Measurements from ENCODE around the gene PTPRB. TPM values are rescaled to one million over a fixed set of nuclear protein-coding genes. Genes with fewer than 3 reads are reported as not detected.

The PTPRB gene
- total RNA-seq, 1 experiment from 2014 or later = 1.9 TPM

DNA sequence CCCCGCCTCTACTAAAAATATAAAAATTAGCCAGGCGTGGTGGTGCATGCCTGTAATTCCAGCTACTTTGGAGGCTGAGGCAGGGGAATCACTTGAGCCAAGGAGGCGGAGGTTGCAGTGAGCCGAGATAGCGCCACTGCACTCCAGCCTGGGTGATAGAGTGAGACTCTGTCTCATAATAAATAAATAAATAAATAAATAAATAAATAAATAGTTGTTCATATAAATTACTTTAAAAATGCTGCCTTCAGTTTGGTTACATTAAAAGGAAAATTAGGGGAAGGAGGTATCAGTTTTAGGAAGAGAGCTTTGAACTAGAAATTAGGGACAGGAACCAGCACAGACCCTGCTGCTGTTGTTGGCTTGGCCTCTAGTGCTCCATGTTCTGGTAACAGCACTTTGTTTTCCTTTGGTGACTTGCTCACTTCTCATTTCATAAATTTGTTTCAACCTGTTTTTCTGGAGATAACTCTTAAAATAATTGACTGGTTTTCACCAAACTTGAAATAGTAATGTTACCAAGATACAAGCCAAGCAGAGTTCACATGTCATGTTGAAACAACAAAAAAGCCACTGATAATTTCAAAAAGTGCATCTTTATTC, 22.9 kb upstream of the PTPRB start:
- H3K27ac ChIP-seq = no peak overlapping the region

GRCh38 chr12:70659077-70659606, 21.9 kb upstream of the PTPRB start:
- no peak for DNase-seq
- Histone ChIP-seq H3K79me2 (ENCODE audit: low read depth) (no peaks in the 10 kb centered on the region), H2AFZ (no peak overlapping the region), H3F3A (ENCODE audit: insufficient read depth, low read depth) (peaks cover 4% of the 10 kb centered on the region; the same call in 1 of the 2 replicates), H3K9me3 (ENCODE audit: insufficient read depth, low read depth) (no peaks in the 10 kb centered on the region), H3K36me3 (ENCODE audit: low read depth) (no peaks in the 10 kb centered on the region), H4K20me1 (ENCODE audit: insufficient read depth) (no peaks in the 10 kb centered on the region), H3K4me1 (replicated peaks; ENCODE audit: insufficient read depth) (peaks cover 18% of the 10 kb centered on the region; the same call in 1 of the 2 replicates), H3K4me2 (no peak overlapping the region), H3K4me3 (no peak overlapping the region), H3K9me2 (ENCODE audit: insufficient read depth) (no peaks in the 10 kb centered on the region), H3K27me3 (ENCODE audit: insufficient read depth, low read depth) (no peaks in the 10 kb centered on the region), H3K27ac (no peak overlapping the region)
- TF ChIP-seq, protein P1, sequence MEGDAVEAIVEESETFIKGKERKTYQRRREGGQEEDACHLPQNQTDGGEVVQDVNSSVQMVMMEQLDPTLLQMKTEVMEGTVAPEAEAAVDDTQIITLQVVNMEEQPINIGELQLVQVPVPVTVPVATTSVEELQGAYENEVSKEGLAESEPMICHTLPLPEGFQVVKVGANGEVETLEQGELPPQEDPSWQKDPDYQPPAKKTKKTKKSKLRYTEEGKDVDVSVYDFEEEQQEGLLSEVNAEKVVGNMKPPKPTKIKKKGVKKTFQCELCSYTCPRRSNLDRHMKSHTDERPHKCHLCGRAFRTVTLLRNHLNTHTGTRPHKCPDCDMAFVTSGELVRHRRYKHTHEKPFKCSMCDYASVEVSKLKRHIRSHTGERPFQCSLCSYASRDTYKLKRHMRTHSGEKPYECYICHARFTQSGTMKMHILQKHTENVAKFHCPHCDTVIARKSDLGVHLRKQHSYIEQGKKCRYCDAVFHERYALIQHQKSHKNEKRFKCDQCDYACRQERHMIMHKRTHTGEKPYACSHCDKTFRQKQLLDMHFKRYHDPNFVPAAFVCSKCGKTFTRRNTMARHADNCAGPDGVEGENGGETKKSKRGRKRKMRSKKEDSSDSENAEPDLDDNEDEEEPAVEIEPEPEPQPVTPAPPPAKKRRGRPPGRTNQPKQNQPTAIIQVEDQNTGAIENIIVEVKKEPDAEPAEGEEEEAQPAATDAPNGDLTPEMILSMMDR (conservative IDR thresholded peaks at IDR 0.05) = no peak
- TF ChIP-seq EZH2 (IDR thresholded peaks at IDR 0.05; ENCODE audit: low read depth) = no peak
- intact Hi-C loops (cut with micrococcal nuclease; ENCODE audit: unreplicated experiment) = no loop called here
- CTCF ChIA-PET = no interaction called here
- POLR2A ChIA-PET (ENCODE audit: unreplicated experiment) = no interaction called here
- no TSS peak for BruUV-seq (replicated peaks)

More for the DNA sequence above, 22.9 kb upstream of the PTPRB start:
- no peaks in the 10 kb centered on the region for H3K36me3 ChIP-seq (ENCODE audit: low read depth)
- H3K4me1 ChIP-seq (replicated peaks; ENCODE audit: insufficient read depth) = peaks cover 18% of the 10 kb centered on the region; the same call in 1 of the 2 replicates
- ChIA-PET CTCF (no interaction called here), POLR2A (ENCODE audit: unreplicated experiment) (no interaction called here)
- H3K79me2 ChIP-seq (ENCODE audit: low read depth) = no peaks in the 10 kb centered on the region
- H3K4me2 ChIP-seq = no peak overlapping the region
- peaks cover 4% of the 10 kb centered on the region; the same call in 1 of the 2 replicates for H3F3A ChIP-seq (ENCODE audit: insufficient read depth, low read depth)
- H3K9me3 ChIP-seq (ENCODE audit: insufficient read depth, low read depth) = no peaks in the 10 kb centered on the region
- BruUV-seq (replicated peaks) = no TSS peak
- H3K27me3 ChIP-seq (ENCODE audit: insufficient read depth, low read depth) = no peaks in the 10 kb centered on the region
- no peak for TF ChIP-seq EZH2 (IDR thresholded peaks at IDR 0.05; ENCODE audit: low read depth)
- TF ChIP-seq, protein P1 (conservative IDR thresholded peaks at IDR 0.05) = no peak
- no peaks in the 10 kb centered on the region for H3K9me2 ChIP-seq (ENCODE audit: insufficient read depth)
- intact Hi-C loops (cut with micrococcal nuclease; ENCODE audit: unreplicated experiment) = no loop called here
- DNase-seq = no peak
- H4K20me1 ChIP-seq (ENCODE audit: insufficient read depth) = no peaks in the 10 kb centered on the region
- no peak overlapping the region for H3K4me3 ChIP-seq
- no peak overlapping the region for H2AFZ ChIP-seq

GRCh38 chr12:70657616-70658286, 20.5 kb upstream of the PTPRB start:
- POLR2A ChIA-PET (ENCODE audit: unreplicated experiment) = no interaction called here

More at GRCh38 chr12:70657616-70658286, 20.5 kb upstream of the PTPRB start:
- Histone ChIP-seq H3K27ac (no peak overlapping the region), H3F3A (ENCODE audit: insufficient read depth, low read depth) (peaks cover 4% of the 10 kb centered on the region; the same call in 1 of the 2 replicates), H3K27me3 (ENCODE audit: insufficient read depth, low read depth) (no peaks in the 10 kb centered on the region), H3K4me1 (replicated peaks; ENCODE audit: insufficient read depth) (peaks cover 18% of the 10 kb centered on the region; the same call in 1 of the 2 replicates), H3K79me2 (ENCODE audit: low read depth) (no peaks in the 10 kb centered on the region), H3K9me2 (ENCODE audit: insufficient read depth) (no peaks in the 10 kb centered on the region), H3K9me3 (ENCODE audit: insufficient read depth, low read depth) (no peaks in the 10 kb centered on the region), H4K20me1 (ENCODE audit: insufficient read depth) (no peaks in the 10 kb centered on the region), H3K4me2 (no peak overlapping the region), H3K36me3 (ENCODE audit: low read depth) (no peaks in the 10 kb centered on the region), H2AFZ (no peak overlapping the region), H3K4me3 (no peak overlapping the region)
- no peak for DNase-seq
- intact Hi-C loops (cut with micrococcal nuclease; ENCODE audit: unreplicated experiment) = no loop called here
- BruUV-seq (replicated peaks) = no TSS peak
- TF ChIP-seq EZH2 (IDR thresholded peaks at IDR 0.05; ENCODE audit: low read depth) = no peak
- TF ChIP-seq, protein P1 (conservative IDR thresholded peaks at IDR 0.05) = no peak
- CTCF ChIA-PET = no interaction called here

All from PC-9 (cell line).